SIG-M5 (cell line): ENCODE results near the gene RNF150.
"Not testable (repeated sequence)": the region's sequence is repeated elsewhere in the genome, so short reads cannot be mapped to it uniquely, and the experiment has no call there.

Experiments
- DNase-seq: peaks from one replicate; lab custom pipeline; 2025; lab: John Stamatoyannopoulos, UW

RNF150 gene

GRCh38 chr4:140816806-140817510, 316.3 kb downstream of the RNF150 start:
- no peak for DNase-seq

GRCh38 chr4:140813804-140814203, 319.5 kb downstream of the RNF150 start:
- no peak for DNase-seq

- no peak for DNase-seq
These were observed 320.4 kb downstream of the RNF150 start for GRCh38 chr4:140812916-140813315.

GRCh38 chr4:140811429-140811828, 321.8 kb downstream of the RNF150 start:
- no peak for DNase-seq

- DNase-seq, result not testable (repeated sequence)
These were observed 322.6 kb downstream of the RNF150 start for GRCh38 chr4:140810591-140811169.
